Subcutaneous abdominal adipose tissue (tissue), 5 donors: Measurements from ENCODE around the gene SMIM17.
A peak's percentile ranks its signal among the peaks of the same experiment; 100 is the strongest.

Experiments
- H3K27ac ChIP-seq: one replicate; pipeline ENCODE4 v1.7.0; 2013; ENCODE audit warnings: low read depth, mild to moderate bottlenecking, inconsistent platforms, low read length, moderate library complexity
- H3K27me3 ChIP-seq, 5 donors: one replicate each; pipeline ENCODE4 v1.7.0; 2013; ENCODE audit warnings: low read length in 5 of 5, inconsistent platforms in 1 of 5; ENCODE audit not compliant: control insufficient read depth in 5 of 5, insufficient read depth in 4 of 5
- H3K36me3 ChIP-seq, 5 donors: one replicate each; pipeline ENCODE4 v1.7.0; 2013; ENCODE audit warnings: low read length in 5 of 5; ENCODE audit not compliant: control insufficient read depth in 5 of 5, insufficient read depth in 5 of 5
- H3K4me1 ChIP-seq, 5 donors: one replicate each; pipeline ENCODE4 v1.7.0; 2013; ENCODE audit warnings: low read length in 5 of 5, mild to moderate bottlenecking in 3 of 5, moderate library complexity in 1 of 5; ENCODE audit not compliant: control insufficient read depth in 5 of 5, insufficient read depth in 5 of 5
- H3K4me3 ChIP-seq, 5 donors: one replicate each; pipeline ENCODE4 v1.7.0; 2013; ENCODE audit warnings: low read length in 5 of 5, low read depth in 1 of 5
- H3K9ac ChIP-seq, 5 donors: one replicate each; pipeline ENCODE4 v1.7.0; 2013; ENCODE audit warnings: low read length in 5 of 5, mild to moderate bottlenecking in 4 of 5, moderate library complexity in 3 of 5
- H3K9me3 ChIP-seq, 5 donors: one replicate each; pipeline ENCODE4 v1.7.0; 2013; ENCODE audit warnings: low read length in 5 of 5; ENCODE audit not compliant: control insufficient read depth in 5 of 5
- donor health status: healthy.
- donor health status: healthy.
- donor health status: healthy.
- donor health status: healthy.
- donor health status: healthy.

The SMIM17 gene

DNA sequence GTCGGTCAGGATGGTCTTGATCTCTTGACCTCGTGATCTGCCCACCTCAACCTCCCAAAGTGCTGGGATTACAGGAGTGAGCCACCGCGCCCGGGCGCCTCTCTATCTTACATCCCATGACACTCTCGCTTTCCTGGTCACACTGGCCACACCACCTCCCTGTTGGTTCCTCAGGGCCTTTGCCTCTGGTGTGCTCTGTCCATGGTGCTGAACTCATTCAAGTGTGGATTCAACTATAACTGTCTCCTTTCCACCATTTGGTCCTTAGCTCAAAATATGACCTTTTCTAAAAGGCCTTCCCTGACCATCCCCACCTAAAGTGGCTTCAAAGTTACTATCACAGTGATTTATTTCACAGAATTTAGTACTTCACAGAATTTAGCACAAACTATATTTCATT, 3.7 kb upstream of the SMIM17 start:
- H3K9ac ChIP-seq, result no peak overlapping the region
- peaks cover 8 to 13% (median 10%) of the 10 kb centered on the region in 5 donors for H3K27me3 ChIP-seq
- H3K4me3 ChIP-seq, result no peak overlapping the region
- H3K4me1 ChIP-seq, result no peaks in the 10 kb centered on the region
- no peak overlapping the region for H3K27ac ChIP-seq
- H3K36me3 ChIP-seq, result no peaks in the 10 kb centered on the region
- peaks cover under 1 to 27% (median 20%) of the 10 kb centered on the region in 5 donors for H3K9me3 ChIP-seq

DNA sequence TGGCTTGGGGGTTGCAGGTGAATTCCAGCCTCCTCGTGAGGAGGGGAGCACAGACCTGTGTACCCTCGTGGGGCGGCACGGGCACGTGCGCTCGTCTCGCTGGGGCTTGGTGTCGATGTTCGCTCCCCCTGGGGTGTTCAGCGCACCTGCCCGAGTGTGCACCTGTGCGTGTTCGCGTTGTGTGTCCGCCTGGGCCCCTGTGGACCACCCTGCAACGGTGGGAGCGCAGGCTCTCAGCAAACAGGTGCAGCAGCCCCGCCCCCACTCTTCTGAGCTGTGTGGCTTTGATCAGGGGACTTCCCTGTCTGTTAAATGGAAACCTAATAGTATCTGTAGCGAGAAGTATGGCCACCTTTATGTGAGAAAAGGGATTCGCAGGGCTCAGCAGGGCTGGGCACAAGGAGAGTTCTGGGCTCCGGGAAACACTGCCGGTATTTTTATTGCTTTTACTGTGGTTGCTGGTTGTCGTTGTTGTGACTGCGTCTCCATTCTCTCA, 549 bp downstream of the SMIM17 start:
- Histone ChIP-seq H3K9me3 (peaks cover 0 to 30% (median 23%) of the 10 kb centered on the region in 5 donors), H3K27me3 (peaks cover 8 to 14% (median 13%) of the 10 kb centered on the region in 5 donors)

DNA sequence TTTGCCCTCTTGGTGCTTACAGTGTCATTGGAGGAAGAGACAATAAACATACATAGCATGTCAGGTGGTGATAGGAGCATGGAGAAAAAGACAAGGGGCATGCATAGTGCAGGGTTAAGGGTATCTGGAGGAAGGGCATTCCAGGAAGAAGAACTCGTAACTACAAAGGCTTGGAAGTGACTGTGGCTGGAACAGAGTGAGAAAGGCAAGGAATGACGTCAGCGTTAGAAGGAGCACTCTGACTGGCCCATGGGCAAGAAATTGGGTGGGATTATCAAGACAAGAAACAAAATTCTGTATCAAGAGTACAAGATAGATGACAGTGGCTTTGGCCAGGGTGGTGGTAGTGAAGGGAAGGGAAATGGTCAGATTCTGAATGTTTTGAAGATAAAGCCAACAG, 11.2 kb downstream of the SMIM17 start:
- Histone ChIP-seq H3K4me3 (no peak overlapping the region), H3K4me1 (no peaks in the 10 kb centered on the region), H3K27ac (no peak overlapping the region), H3K36me3 (no peaks in the 10 kb centered on the region), H3K9me3 (peaks cover 0 to 12% (median 7%) of the 10 kb centered on the region in 5 donors), H3K27me3 (no peaks in the 10 kb centered on the region), H3K9ac (no peak overlapping the region)

More for the DNA sequence above, 549 bp downstream of the SMIM17 start:
- Histone ChIP-seq H3K36me3 (peaks cover 0 to 3% (median 0%) of the 10 kb centered on the region in 5 donors), H3K9ac (no peak overlapping the region), H3K4me3 (no peak overlapping the region), H3K4me1 (no peaks in the 10 kb centered on the region), H3K27ac (no peak overlapping the region)

DNA sequence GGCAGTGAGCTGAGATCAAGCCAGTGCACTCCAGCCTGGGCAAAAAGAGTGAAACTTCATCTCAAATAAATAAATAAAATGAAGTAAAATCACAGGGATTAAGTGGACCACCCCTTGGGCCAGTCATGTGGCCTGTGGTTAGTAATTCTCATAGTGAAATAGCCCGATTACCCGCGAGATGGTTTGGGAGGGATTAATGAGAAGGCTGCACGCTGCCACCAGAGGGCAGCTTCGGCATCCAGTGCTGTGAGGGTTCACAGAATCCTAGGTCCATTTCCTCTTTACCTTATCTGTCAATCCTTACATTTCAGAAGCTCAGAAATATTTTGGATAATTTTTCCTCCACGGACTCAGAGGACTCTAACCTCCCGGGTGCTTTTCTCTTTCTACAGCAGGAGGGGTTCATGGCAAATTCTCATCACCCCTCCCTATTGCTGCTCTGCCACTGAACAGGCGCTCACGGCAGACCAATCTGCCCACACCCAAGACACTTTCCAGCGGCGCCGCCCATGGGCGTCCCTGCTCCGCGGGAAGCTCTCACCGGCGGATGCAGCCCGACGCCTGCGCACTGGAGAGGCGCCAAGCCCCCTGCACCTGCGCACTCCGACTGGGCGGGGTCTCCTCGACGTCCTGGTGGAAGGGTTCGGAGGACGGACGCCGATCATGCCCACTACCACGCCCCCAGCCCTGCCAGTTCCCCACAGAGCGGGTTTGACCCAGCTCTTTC, 17.6 kb downstream of the SMIM17 start:
- H3K27ac ChIP-seq, result no peak overlapping the region
- peak overlapping the region in 3 of 5 donors; percentile 25 to 54 (median 26) for H3K4me3 ChIP-seq
- peak overlapping the region in 1 of 5 donors; percentile 41 for H3K9ac ChIP-seq

DNA sequence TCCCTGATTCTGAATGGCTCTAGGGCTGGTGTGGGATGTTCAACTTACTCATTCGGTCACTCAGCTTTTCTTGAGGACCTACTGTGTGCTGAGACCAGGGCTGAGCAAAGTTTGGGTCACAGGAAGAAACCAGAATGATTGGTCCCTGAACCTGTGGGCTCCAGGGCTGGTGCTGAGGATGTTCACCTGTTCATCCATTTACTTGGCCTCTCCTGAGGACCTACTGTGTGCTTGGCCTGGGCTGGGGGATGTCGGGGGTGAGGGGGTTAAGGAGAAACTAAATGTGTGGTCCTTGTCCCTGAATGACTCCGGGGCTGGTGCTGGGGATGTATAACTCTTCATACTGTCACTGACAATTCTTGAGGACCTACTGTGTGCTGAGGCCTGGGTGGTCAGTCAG, 18.3 kb downstream of the SMIM17 start:
- no peak overlapping the region for H3K27ac ChIP-seq
- H3K9me3 ChIP-seq, result peaks cover 0 to 12% (median 6%) of the 10 kb centered on the region in 5 donors
- no peak overlapping the region for H3K4me3 ChIP-seq
- H3K36me3 ChIP-seq, result peaks cover 0 to 27% (median 19%) of the 10 kb centered on the region in 5 donors
- peaks cover 0 to 8% (median 6%) of the 10 kb centered on the region in 5 donors for H3K4me1 ChIP-seq
- H3K27me3 ChIP-seq, result no peaks in the 10 kb centered on the region
- H3K9ac ChIP-seq, result no peak overlapping the region

More for the DNA sequence above, 17.6 kb downstream of the SMIM17 start:
- Histone ChIP-seq H3K4me1 (peaks cover 0 to 8% (median 6%) of the 10 kb centered on the region in 5 donors), H3K27me3 (no peaks in the 10 kb centered on the region), H3K9me3 (peaks cover 0 to 12% (median 6%) of the 10 kb centered on the region in 5 donors), H3K36me3 (peaks cover 0 to 27% (median 19%) of the 10 kb centered on the region in 5 donors)

DNA sequence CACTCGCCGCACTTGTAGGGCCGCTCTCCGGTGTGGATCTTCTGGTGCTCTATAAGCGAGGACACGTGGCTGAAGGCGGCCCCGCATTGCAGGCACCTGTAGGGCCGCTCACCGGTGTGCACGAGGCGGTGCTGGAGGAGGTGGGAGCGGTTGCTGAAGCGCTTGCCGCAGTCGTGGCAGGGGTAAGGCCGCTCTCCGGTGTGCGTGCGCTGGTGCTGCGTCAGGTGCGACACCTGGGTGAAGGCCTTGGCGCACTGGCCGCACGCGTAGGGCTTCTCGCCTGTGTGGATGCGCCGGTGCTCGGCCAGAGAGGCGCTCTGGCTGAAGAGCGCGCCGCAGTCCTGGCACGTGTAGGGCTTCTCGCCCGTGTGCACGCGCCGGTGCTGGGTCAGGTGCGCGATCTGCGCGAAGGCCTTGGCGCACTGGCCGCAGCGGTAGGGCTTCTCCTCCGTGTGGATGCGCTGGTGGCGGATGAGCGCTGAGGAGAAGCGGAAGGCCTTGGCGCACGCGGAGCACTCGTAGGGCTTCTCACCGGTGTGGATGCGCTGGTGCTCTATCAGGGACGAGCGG, 21.1 kb downstream of the SMIM17 start:
- Histone ChIP-seq H3K4me1 (peaks cover 0 to 8% (median 6%) of the 10 kb centered on the region in 5 donors), H3K36me3 (peaks cover 0 to 31% (median 19%) of the 10 kb centered on the region in 5 donors), H3K27ac (no peak overlapping the region), H3K9ac (no peak overlapping the region), H3K27me3 (no peaks in the 10 kb centered on the region), H3K4me3 (no peak overlapping the region), H3K9me3 (peaks cover 0 to 17% (median 6%) of the 10 kb centered on the region in 5 donors)

DNA sequence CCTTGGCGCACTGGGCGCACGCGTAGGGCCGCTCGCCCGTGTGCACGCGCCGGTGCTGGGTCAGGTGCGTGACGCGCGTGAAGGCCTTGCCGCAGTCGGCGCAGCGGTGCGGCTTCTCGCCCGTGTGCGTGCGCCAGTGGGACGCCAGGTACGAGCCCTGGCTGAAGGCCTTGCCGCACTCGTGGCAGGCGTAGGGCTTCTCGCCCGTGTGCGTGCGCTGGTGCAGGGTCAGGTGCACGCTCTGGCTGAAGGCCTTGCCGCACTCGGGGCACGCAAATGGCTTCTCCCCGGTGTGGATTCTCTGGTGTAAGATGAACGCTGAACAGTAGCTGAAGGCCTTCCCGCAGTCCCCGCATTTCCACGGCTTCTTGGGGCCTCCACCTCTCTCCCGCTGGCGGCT, 21.6 kb downstream of the SMIM17 start:
- H3K9me3 ChIP-seq, result peaks cover 0 to 17% (median 6%) of the 10 kb centered on the region in 5 donors
- peaks cover 0 to 31% (median 19%) of the 10 kb centered on the region in 5 donors for H3K36me3 ChIP-seq
- H3K27ac ChIP-seq, result no peak overlapping the region
- H3K4me1 ChIP-seq, result peaks cover 0 to 8% (median 6%) of the 10 kb centered on the region in 5 donors
- no peak overlapping the region for H3K9ac ChIP-seq
- no peaks in the 10 kb centered on the region for H3K27me3 ChIP-seq
- H3K4me3 ChIP-seq, result no peak overlapping the region

DNA sequence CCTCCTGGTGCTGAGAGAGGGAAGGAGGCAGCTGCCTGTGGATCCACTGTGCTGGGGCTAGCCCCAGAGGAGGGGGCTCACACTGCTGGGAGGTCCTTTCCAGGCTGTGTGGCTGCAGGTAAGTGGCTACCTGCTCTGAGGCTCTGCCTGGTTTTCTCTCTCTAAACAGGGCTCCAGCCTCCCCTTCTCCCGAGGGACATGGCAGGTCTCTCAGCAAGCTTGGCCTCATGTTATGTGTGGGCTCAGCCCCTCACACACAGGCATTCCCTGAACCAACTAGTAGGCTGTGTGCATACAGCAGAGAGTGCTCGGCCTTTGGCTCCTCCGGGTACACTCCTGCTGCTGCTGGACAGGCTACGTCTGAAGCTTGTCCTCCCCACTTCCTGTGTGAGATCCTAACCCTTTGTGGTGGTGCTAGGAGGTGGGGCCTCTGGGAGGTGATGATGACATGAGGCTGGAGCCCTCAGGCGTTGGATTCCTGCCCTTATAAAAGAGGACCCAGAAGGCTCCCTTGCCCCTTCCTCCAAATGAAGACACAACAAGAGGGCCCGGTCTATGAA, 24.4 kb downstream of the SMIM17 start:
- Histone ChIP-seq H3K27ac (no peak overlapping the region), H3K27me3 (no peaks in the 10 kb centered on the region), H3K4me1 (peaks cover 8 to 22% (median 21%) of the 10 kb centered on the region in 5 donors), H3K36me3 (peaks cover 0 to 24% (median 19%) of the 10 kb centered on the region in 5 donors), H3K9me3 (peaks cover 0 to 17% (median 6%) of the 10 kb centered on the region in 5 donors), H3K9ac (no peak overlapping the region), H3K4me3 (no peak overlapping the region)

DNA sequence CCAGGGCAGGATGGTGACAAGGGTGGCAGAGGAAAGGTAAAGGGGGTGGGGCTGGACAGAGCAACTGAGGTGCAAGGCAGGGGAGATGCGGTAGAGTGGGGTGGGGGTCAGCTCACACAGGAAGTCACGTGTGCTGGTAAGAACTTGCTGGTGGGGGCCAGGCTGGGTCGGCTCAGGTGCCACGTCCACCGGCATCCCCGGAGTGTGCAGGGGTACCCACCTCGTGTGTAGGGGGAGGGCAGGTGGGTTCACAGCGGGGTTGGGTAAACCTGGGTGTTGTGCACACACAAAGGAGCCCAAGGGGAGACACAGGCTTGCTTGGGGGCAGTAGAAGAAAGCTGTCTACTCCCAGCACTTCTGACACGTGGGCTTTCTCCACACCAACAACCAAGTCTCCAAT, 25.7 kb downstream of the SMIM17 start:
- no peak overlapping the region for H3K4me3 ChIP-seq
- H3K9me3 ChIP-seq, result peaks cover 0 to 17% (median 4%) of the 10 kb centered on the region in 5 donors
- no peak overlapping the region for H3K27ac ChIP-seq

More for the DNA sequence above, 25.7 kb downstream of the SMIM17 start:
- no peaks in the 10 kb centered on the region for H3K27me3 ChIP-seq
- H3K36me3 ChIP-seq, result peaks cover 0 to 17% (median 13%) of the 10 kb centered on the region in 5 donors
- peaks cover 8 to 22% (median 21%) of the 10 kb centered on the region in 5 donors for H3K4me1 ChIP-seq
- H3K9ac ChIP-seq, result no peak overlapping the region
